Measurements from ENCODE around the gene SGTA. TPM values are rescaled to one million over a fixed set of nuclear protein-coding genes. Genes with fewer than 3 reads are reported as not detected.

SGTA gene
- total and polyA plus RNA-seq, 2 of the 13 experiments (the other 11 are each of a cell fraction or from before 2014, with no cell fraction given), result 43.9 to 47.4 TPM

DNA sequence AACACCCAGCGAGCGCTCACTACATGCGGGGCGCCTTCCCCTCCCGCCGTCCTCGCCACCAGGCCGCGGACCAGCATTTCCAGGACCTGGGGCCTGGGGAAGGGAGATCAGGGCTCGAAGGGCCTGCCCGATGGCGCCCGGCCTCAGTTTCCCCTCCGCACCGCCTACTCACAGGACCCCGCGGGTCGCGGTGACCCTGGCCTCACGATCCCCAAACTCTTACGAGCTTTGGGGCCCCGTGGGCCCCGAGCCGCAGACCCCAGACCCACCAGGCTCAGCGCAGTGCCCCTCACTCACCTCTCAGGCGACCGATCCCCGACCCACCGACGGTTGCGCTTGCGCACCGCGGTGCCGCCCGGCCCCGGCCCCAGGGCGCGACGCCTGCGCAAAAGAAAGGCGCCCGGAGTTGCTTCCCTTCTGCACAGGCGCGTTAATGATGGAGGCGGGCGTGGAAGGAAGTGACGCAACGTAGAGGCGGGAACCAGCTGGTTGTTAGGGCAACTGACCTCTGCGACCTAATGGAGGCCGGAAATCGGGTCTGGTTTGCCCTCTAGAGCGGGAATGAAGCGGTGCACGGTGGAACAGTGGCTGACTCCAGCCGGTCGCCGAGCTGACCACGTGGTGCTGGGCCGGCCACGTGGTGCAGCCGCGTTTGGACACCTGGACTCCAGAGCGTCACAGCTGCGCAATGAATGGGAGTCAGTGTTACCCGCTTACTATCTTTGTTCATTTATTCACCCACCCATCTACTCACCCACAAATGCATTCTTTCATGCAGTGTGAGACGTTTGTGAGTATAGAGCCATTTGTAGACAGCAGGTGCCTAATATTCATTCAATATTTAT lies at the start of gene SGTA (continued):
- TF ChIP-seq, protein P1, sequence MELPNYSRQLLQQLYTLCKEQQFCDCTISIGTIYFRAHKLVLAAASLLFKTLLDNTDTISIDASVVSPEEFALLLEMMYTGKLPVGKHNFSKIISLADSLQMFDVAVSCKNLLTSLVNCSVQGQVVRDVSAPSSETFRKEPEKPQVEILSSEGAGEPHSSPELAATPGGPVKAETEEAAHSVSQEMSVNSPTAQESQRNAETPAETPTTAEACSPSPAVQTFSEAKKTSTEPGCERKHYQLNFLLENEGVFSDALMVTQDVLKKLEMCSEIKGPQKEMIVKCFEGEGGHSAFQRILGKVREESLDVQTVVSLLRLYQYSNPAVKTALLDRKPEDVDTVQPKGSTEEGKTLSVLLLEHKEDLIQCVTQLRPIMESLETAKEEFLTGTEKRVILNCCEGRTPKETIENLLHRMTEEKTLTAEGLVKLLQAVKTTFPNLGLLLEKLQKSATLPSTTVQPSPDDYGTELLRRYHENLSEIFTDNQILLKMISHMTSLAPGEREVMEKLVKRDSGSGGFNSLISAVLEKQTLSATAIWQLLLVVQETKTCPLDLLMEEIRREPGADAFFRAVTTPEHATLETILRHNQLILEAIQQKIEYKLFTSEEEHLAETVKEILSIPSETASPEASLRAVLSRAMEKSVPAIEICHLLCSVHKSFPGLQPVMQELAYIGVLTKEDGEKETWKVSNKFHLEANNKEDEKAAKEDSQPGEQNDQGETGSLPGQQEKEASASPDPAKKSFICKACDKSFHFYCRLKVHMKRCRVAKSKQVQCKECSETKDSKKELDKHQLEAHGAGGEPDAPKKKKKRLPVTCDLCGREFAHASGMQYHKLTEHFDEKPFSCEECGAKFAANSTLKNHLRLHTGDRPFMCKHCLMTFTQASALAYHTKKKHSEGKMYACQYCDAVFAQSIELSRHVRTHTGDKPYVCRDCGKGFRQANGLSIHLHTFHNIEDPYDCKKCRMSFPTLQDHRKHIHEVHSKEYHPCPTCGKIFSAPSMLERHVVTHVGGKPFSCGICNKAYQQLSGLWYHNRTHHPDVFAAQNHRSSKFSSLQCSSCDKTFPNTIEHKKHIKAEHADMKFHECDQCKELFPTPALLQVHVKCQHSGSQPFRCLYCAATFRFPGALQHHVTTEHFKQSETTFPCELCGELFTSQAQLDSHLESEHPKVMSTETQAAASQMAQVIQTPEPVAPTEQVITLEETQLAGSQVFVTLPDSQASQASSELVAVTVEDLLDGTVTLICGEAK (IDR thresholded peaks at IDR 0.05), result peak; percentile 67
- TF ChIP-seq, protein P1 (CRISPR knock-in tag; IDR thresholded peaks at IDR 0.05), result peak; percentile 95
- TF ChIP-seq, protein P2, sequence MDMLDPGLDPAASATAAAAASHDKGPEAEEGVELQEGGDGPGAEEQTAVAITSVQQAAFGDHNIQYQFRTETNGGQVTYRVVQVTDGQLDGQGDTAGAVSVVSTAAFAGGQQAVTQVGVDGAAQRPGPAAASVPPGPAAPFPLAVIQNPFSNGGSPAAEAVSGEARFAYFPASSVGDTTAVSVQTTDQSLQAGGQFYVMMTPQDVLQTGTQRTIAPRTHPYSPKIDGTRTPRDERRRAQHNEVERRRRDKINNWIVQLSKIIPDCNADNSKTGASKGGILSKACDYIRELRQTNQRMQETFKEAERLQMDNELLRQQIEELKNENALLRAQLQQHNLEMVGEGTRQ (IDR thresholded peaks at IDR 0.05; ENCODE audit: low read depth, low read length), result peak; percentile 100
- TF ChIP-seq, protein P2 (CRISPR knock-in tag; IDR thresholded peaks at IDR 0.05; ENCODE audit: borderline replicate concordance), result peak; percentile 99
- TF ChIP-seq KDM3A (CRISPR knock-in tag; IDR thresholded peaks at IDR 0.05; ENCODE audit: low read depth) (peak; percentile 70), RFXANK (CRISPR knock-in tag; IDR thresholded peaks at IDR 0.05) (0 out of 2 replicates have a peak, but pooled peaks have one; percentile 45), SOX13 (IDR thresholded peaks at IDR 0.05) (no peak), SOX13 (CRISPR knock-in tag; conservative IDR thresholded peaks at IDR 0.05 in 1 of 2, IDR thresholded peaks at IDR 0.05 in 1 of 2) (peak in 1 of 2 experiments; percentile 8; a peak in 1 of 4 replicates), CEBPG (CRISPR knock-in tag; IDR thresholded peaks at IDR 0.05) (peak; percentile 90), SRF (IDR thresholded peaks at IDR 0.05; ENCODE audit: low read depth, low read length) (no peak), HNF4A (CRISPR knock-in tag; IDR thresholded peaks at IDR 0.05) (peak; percentile 74), HOXA5 (CRISPR knock-in tag; IDR thresholded peaks at IDR 0.05) (peak; percentile 92), XBP1 (CRISPR knock-in tag; IDR thresholded peaks at IDR 0.05) (peak; percentile 96), ARNTL (CRISPR knock-in tag; IDR thresholded peaks at IDR 0.05) (peak; percentile 88; the same call in 1 of the 2 replicates), POGZ (CRISPR knock-in tag; IDR thresholded peaks at IDR 0.05) (peak; percentile 48), ARNT2 (CRISPR knock-in tag; IDR thresholded peaks at IDR 0.05; ENCODE audit: low read depth) (peak; percentile 97), NFKB2 (CRISPR knock-in tag; IDR thresholded peaks at IDR 0.05; ENCODE audit: borderline replicate concordance) (peak; percentile 98), HES4 (CRISPR knock-in tag; IDR thresholded peaks at IDR 0.05; ENCODE audit: borderline replicate concordance) (peak; percentile 92; the same call in 1 of the 2 replicates)
- TF ChIP-seq, protein P3, sequence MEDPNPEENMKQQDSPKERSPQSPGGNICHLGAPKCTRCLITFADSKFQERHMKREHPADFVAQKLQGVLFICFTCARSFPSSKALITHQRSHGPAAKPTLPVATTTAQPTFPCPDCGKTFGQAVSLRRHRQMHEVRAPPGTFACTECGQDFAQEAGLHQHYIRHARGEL (CRISPR knock-in tag; IDR thresholded peaks at IDR 0.05), result no peak

Measured in HepG2 (cell line).